Stimulated activated CD8-positive, alpha-beta memory T cell treated with anti-CD3 and anti-CD28 coated beads, Interleukin-7, amount 100 ng/mL, for 48 hours (primary cell): ENCODE results near the gene RNF149.

Source experiments
- DNase-seq, 2 donors: peaks; one replicate each; pipeline ENCODE4 v3.0.0-alpha.2; 2020; ENCODE audit warnings: low read depth in 1 of 2; ENCODE audit errors: extremely low read depth in 1 of 2

The RNF149 gene

GRCh38 chr2:101232770-101233169 is 75.7 kb downstream of the RNF149 start:
- DNase-seq: no peak

DNA sequence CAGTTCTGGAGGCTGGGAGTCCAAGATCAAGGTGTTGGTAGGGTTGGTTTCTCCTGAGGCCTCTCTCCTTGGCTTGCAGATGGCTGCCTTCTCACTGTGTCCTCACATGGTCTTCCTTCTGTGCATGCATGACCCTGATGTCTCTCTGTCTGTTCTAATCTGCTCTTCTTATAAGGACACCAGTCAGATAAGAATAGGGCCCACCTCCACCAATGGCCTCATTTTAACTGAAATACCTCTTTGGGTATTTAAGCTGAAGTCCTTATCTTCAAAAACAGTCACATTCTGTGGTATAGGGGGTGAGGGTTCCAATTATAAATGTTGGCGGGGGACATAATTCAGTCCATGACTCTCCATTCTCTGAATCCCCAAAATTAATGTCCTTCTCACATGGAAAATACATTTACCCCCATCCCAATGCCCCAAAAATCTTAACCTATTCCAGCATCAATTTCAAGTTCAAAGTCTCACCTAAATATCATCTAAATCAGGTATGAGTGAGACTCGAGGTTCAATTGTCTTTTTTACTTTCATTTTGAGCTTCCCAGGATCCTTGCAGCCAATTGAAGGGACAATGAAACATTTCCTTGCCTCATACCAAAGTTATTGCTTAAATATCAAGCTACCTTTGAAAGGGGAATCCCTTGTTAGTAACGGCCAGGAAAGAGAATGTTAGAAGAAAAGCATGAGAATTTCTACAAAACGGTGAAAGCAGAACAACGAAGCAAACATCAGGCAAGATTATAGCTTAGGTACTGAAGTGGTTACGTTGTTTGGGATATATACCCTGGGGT is 76.4 kb downstream of the RNF149 start:
- DNase-seq: no peak

- DNase-seq: no peak
Observed at GRCh38 chr2:101231240-101231639, 77.3 kb downstream of the RNF149 start.

GRCh38 chr2:101230541-101231001 is 77.9 kb downstream of the RNF149 start:
- no peak for DNase-seq
